ENCODE measurements around the gene DGKZ.
A peak's percentile ranks its signal among the peaks of the same experiment; 100 is the strongest.

The DGKZ gene

GRCh38 chr11:46389450-46390330 is 42.4 kb downstream of the DGKZ start:
- Histone ChIP-seq H3K36me3 (replicated peaks in 1 of 2; ENCODE audit: control insufficient read depth in 2 of 2, insufficient read depth in 2 of 2, low read length in 2 of 2) (no peaks in the 10 kb centered on the region), H2AFZ (ENCODE audit: low read length) (peak overlapping the region; percentile 92), H2AK5ac (ENCODE audit: low read depth, low read length) (no peak overlapping the region), H3K23ac (ENCODE audit: low read depth, low read length, poor library complexity) (peak overlapping the region; percentile 99), H2BK5ac (ENCODE audit: low read length) (peak overlapping the region; percentile 75), H3K4me1 (ENCODE audit: control insufficient read depth in 2 of 2, insufficient read depth in 1 of 2, low read depth in 1 of 2, low read length in 2 of 2) (peaks cover 12 to 26% of the 10 kb centered on the region in 2 donors), H3K79me1 (ENCODE audit: low read depth, low read length) (no peaks in the 10 kb centered on the region), H2BK15ac (ENCODE audit: low read length) (peak overlapping the region; percentile 49), H4K91ac (ENCODE audit: low read depth, low read length, poor library complexity) (peak overlapping the region; percentile 95), H2BK120ac (ENCODE audit: low read depth, low read length) (no peak overlapping the region), H3K14ac (ENCODE audit: low read length) (peak overlapping the region; percentile 97), H3K9me3 (replicated peaks in 1 of 2; ENCODE audit: control insufficient read depth in 2 of 2, insufficient read depth in 1 of 2, low read depth in 1 of 2, low read length in 2 of 2) (peaks cover 0 to 3% of the 10 kb centered on the region in 2 donors), H3K4ac (ENCODE audit: low read length) (peak overlapping the region; percentile 37), H3K27ac (replicated peaks; ENCODE audit: low read length) (no peak overlapping the region), H3K27me3 (ENCODE audit: control insufficient read depth in 3 of 3, insufficient read depth in 3 of 3, low read depth in 1 of 3, low read length in 3 of 3) (peaks cover 19 to 59% (median 50%) of the 10 kb centered on the region in 3 experiments), H3K4me2 (ENCODE audit: insufficient read depth, low read length, poor library complexity, severe bottlenecking) (peak overlapping the region; percentile 96), H4K8ac (ENCODE audit: low read depth, low read length) (peak overlapping the region; percentile 82), H3K18ac (ENCODE audit: low read length) (peak overlapping the region; percentile 93), H3K9ac (ENCODE audit: low read depth, low read length, poor library complexity) (peak overlapping the region; percentile 90), H2BK12ac (ENCODE audit: low read length) (peak overlapping the region; percentile 99), H3K4me3 (ENCODE audit: low read length in 2 of 2) (peak overlapping the region; percentile 41 to 77)
- peak; percentile 79 for DNase-seq (ENCODE audit: low spot score)
- no CpG with 5 or more reads among the region's 80 CpGs for WGBS, 2 donors (ENCODE audit: extremely low coverage in 2 of 2, insufficient read length in 2 of 2, insufficient replicate concordance in 1 of 2)

- Histone ChIP-seq H3K9ac (ENCODE audit: low read depth, low read length, poor library complexity) (peak overlapping the region; percentile 60), H3K4ac (ENCODE audit: low read length) (no peak overlapping the region), H2BK5ac (ENCODE audit: low read length) (peak overlapping the region; percentile 75), H4K91ac (ENCODE audit: low read depth, low read length, poor library complexity) (no peak overlapping the region), H2BK15ac (ENCODE audit: low read length) (peak overlapping the region; percentile 49), H3K36me3 (replicated peaks in 1 of 2; ENCODE audit: control insufficient read depth in 2 of 2, insufficient read depth in 2 of 2, low read length in 2 of 2) (no peaks in the 10 kb centered on the region), H3K18ac (ENCODE audit: low read length) (peak overlapping the region; percentile 38), H3K4me2 (ENCODE audit: insufficient read depth, low read length, poor library complexity, severe bottlenecking) (peak overlapping the region; percentile 91), H4K8ac (ENCODE audit: low read depth, low read length) (no peak overlapping the region), H3K4me3 (ENCODE audit: low read length in 2 of 2) (peak overlapping the region in 1 of 2 donors; percentile 56), H3K27me3 (ENCODE audit: control insufficient read depth in 3 of 3, insufficient read depth in 3 of 3, low read depth in 1 of 3, low read length in 3 of 3) (peaks cover 19 to 59% (median 50%) of the 10 kb centered on the region in 3 experiments), H3K9me3 (replicated peaks in 1 of 2; ENCODE audit: control insufficient read depth in 2 of 2, insufficient read depth in 1 of 2, low read depth in 1 of 2, low read length in 2 of 2) (peaks cover 0 to 3% of the 10 kb centered on the region in 2 donors), H3K4me1 (ENCODE audit: control insufficient read depth in 2 of 2, insufficient read depth in 1 of 2, low read depth in 1 of 2, low read length in 2 of 2) (peaks cover 12 to 26% of the 10 kb centered on the region in 2 donors), H2AK5ac (ENCODE audit: low read depth, low read length) (peak overlapping the region; percentile 81), H3K14ac (ENCODE audit: low read length) (no peak overlapping the region), H3K79me1 (ENCODE audit: low read depth, low read length) (no peaks in the 10 kb centered on the region), H3K23ac (ENCODE audit: low read depth, low read length, poor library complexity) (peak overlapping the region; percentile 99), H2BK120ac (ENCODE audit: low read depth, low read length) (no peak overlapping the region), H2AFZ (ENCODE audit: low read length) (peak overlapping the region; percentile 38), H3K27ac (replicated peaks; ENCODE audit: low read length) (no peak overlapping the region), H2BK12ac (ENCODE audit: low read length) (no peak overlapping the region)
- WGBS, 2 donors (ENCODE audit: extremely low coverage in 2 of 2, insufficient read length in 2 of 2, insufficient replicate concordance in 1 of 2): no CpG with 5 or more reads among the region's 49 CpGs
- no peak for DNase-seq (ENCODE audit: low spot score)
Observed at GRCh38 chr11:46390331-46391171, 43.3 kb downstream of the DGKZ start.

GRCh38 chr11:46391186-46391577 is 43.9 kb downstream of the DGKZ start:
- H3K4me3 ChIP-seq (ENCODE audit: low read length in 2 of 2): peak overlapping the region; percentile 52 to 82
- H3K4me1 ChIP-seq (ENCODE audit: control insufficient read depth in 2 of 2, insufficient read depth in 1 of 2, low read depth in 1 of 2, low read length in 2 of 2): peaks cover 12 to 26% of the 10 kb centered on the region in 2 donors
- H3K9me3 ChIP-seq (replicated peaks in 1 of 2; ENCODE audit: control insufficient read depth in 2 of 2, insufficient read depth in 1 of 2, low read depth in 1 of 2, low read length in 2 of 2): peaks cover 0 to 3% of the 10 kb centered on the region in 2 donors
- H2BK15ac ChIP-seq (ENCODE audit: low read length): no peak overlapping the region
- peaks cover 0 to 5% of the 10 kb centered on the region in 2 donors for H3K36me3 ChIP-seq (replicated peaks in 1 of 2; ENCODE audit: control insufficient read depth in 2 of 2, insufficient read depth in 2 of 2, low read length in 2 of 2)
- H3K79me1 ChIP-seq (ENCODE audit: low read depth, low read length): no peaks in the 10 kb centered on the region
- peak overlapping the region; percentile 43 for H2AK5ac ChIP-seq (ENCODE audit: low read depth, low read length)
- no peak overlapping the region for H3K23ac ChIP-seq (ENCODE audit: low read depth, low read length, poor library complexity)
- H3K4ac ChIP-seq (ENCODE audit: low read length): no peak overlapping the region
- peak overlapping the region; percentile 91 for H3K4me2 ChIP-seq (ENCODE audit: insufficient read depth, low read length, poor library complexity, severe bottlenecking)
- no peak overlapping the region for H3K27ac ChIP-seq (replicated peaks; ENCODE audit: low read length)
- no peak overlapping the region for H2BK5ac ChIP-seq (ENCODE audit: low read length)
- no peak overlapping the region for H3K9ac ChIP-seq (ENCODE audit: low read depth, low read length, poor library complexity)
- H4K8ac ChIP-seq (ENCODE audit: low read depth, low read length): no peak overlapping the region
- no peak overlapping the region for H3K14ac ChIP-seq (ENCODE audit: low read length)
- DNase-seq (ENCODE audit: low spot score): no peak
- no peak overlapping the region for H4K91ac ChIP-seq (ENCODE audit: low read depth, low read length, poor library complexity)
- WGBS, 2 donors (ENCODE audit: extremely low coverage in 2 of 2, insufficient read length in 2 of 2, insufficient replicate concordance in 1 of 2): no CpG with 5 or more reads among the region's 31 CpGs
- no peak overlapping the region for H2BK120ac ChIP-seq (ENCODE audit: low read depth, low read length)
- peaks cover 19 to 59% (median 46%) of the 10 kb centered on the region in 3 experiments for H3K27me3 ChIP-seq (ENCODE audit: control insufficient read depth in 3 of 3, insufficient read depth in 3 of 3, low read depth in 1 of 3, low read length in 3 of 3)
- no peak overlapping the region for H2BK12ac ChIP-seq (ENCODE audit: low read length)
- peak overlapping the region; percentile 80 for H3K18ac ChIP-seq (ENCODE audit: low read length)
- H2AFZ ChIP-seq (ENCODE audit: low read length): peak overlapping the region; percentile 94

All from neuronal stem cell (in vitro differentiated cells).